Ascending aorta (tissue), 1 donor: ENCODE data around the gene RYR3. TPM values are rescaled to one million over a fixed set of nuclear protein-coding genes. Genes with fewer than 3 reads are reported as not detected.

Experiments used
- total RNA-seq: library from RNA; depleted of rRNA; stranded (reverse); fragments of >200 nt; gene quantifications from one replicate; pipeline ENCODE4 v1.1.0, GENCODE V29; 2016

RYR3 gene
- total RNA-seq, 1 donor from 2014 or later, result 3.1 TPM

Other genes starting within 250 kb of the RYR3 start
- gene FMN1, start 116.3 kb upstream of the RYR3 start, total RNA-seq, result 4.3 TPM